IPS-20b (cell line): ENCODE data around the gene ZNF618.
"Not testable (repeated sequence)": the region's sequence is repeated elsewhere in the genome, so short reads cannot be mapped to it uniquely, and the experiment has no call there.

ENCODE experiments used
- H3K27ac ChIP-seq: one replicate; pipeline ENCODE4 v1.5.1; 2013; ENCODE audit warnings: low read length
- H3K27me3 ChIP-seq: 2 replicates; pipeline ENCODE4 v1.6.1; 2013; ENCODE audit warnings: mild to moderate bottlenecking, low read length, inconsistent platforms; ENCODE audit not compliant: insufficient read depth
- H3K36me3 ChIP-seq: 2 replicates; pipeline ENCODE4 v1.6.1; 2013; ENCODE audit warnings: low read depth, mild to moderate bottlenecking, inconsistent platforms, low read length, moderate library complexity; ENCODE audit not compliant: insufficient read depth
- H3K4me1 ChIP-seq: 2 replicates; pipeline ENCODE4 v1.6.1; 2013; ENCODE audit warnings: mild to moderate bottlenecking, control low read depth, inconsistent platforms, low read length, moderate library complexity; ENCODE audit not compliant: insufficient read depth
- H3K4me3 ChIP-seq: 2 replicates; pipeline ENCODE4 v1.5.1; 2013; ENCODE audit warnings: mild to moderate bottlenecking, low read length, inconsistent platforms
- H3K9ac ChIP-seq: 2 replicates; pipeline ENCODE4 v1.6.1; 2013; ENCODE audit warnings: low read depth, mild to moderate bottlenecking, inconsistent platforms, low read length, moderate library complexity
- H3K9me3 ChIP-seq: 2 replicates; pipeline ENCODE4 v1.6.1; 2013; ENCODE audit warnings: mild to moderate bottlenecking, low read depth, low read length, inconsistent platforms; ENCODE audit not compliant: insufficient read depth

Gene ZNF618

DNA sequence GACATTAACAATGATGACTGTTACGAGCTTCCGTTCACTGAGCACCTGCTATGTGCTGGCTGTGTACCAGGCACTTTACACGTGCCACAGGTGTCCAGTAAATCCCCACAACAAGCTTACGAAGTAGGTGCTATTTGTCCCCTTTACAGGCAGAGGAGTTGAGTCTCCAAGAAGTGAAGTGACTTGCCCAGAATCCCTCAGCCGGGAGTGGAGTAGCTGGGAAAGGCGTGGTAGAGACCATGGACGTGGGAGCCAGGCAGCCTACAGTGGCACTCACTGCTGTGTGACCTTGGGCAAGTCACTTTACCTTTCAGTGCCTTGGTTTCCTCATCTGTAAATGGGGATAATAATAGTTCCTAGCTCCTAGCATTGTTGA, 202.7 kb downstream of the ZNF618 start:
- H3K27ac ChIP-seq = no peak overlapping the region
- H3K9ac ChIP-seq = no peak overlapping the region
- no peak overlapping the region for H3K4me3 ChIP-seq
- no peaks in the 10 kb centered on the region for H3K4me1 ChIP-seq
- H3K27me3 ChIP-seq = peaks cover 16% of the 10 kb centered on the region
- no peaks in the 10 kb centered on the region for H3K9me3 ChIP-seq
- no peaks in the 10 kb centered on the region for H3K36me3 ChIP-seq

DNA sequence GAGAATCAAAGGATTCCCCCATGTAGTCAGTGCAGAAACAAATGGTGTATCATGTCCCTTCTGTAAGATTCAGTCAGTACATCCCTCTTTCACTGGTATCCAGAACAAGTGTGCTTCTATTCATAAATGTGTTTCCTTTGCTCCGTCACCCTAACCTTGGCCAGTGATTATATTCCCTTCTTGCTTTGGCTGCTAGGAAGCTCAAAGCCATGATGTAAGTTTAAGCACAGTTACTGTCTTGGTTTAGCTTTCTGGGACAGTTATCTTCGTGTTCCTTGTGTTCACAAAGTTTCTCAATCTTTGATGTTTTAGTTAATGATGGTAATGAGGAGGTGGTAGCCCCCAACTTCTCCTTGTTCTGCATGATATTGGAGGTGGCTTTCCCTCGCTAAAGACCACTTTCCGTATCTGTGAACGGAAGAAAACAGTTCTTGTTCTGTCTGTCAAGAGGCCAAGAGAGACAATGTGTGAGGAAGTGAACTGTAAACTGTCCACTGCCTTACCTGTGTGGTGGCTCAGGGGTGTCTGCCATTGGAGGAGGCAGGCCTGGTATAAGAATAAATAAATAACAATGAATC, 204.2 kb downstream of the ZNF618 start:
- Histone ChIP-seq H3K36me3 (no peaks in the 10 kb centered on the region), H3K9me3 (no peaks in the 10 kb centered on the region), H3K27ac (no peak overlapping the region), H3K27me3 (peaks cover 16% of the 10 kb centered on the region), H3K9ac (no peak overlapping the region), H3K4me1 (no peaks in the 10 kb centered on the region), H3K4me3 (no peak overlapping the region)

DNA sequence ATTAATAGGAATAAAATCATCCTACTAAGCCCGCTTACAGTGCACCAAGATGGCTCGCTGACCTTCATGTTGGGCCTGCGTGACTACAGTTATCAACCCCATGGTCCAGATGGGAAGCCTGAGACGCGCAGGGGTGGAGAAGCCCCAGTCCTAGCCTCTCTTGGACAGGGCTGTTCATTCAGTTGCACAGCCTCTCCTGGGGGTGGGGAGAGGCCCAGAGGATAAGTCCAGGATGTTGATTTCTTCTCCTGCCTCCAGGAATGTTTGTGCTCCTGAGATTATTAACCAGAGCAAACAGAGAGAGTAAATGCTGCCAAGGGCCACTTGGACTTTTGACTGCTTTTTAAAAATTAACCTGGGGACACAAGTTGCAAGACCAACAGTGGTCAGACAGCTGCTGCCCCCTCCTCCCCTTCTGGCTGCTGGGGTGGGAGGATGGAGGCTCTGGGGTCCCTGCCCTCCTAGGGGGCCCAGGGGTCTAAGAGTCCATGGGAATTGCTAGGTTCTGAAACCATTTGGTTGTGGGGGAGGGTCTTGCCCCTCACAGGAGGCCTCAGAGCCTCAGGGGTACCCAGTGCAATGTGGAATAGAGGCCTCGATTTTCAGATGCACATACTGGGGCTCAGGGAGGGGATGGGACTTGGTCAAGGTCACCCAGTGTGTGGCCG, 204.8 kb downstream of the ZNF618 start:
- Histone ChIP-seq H3K4me1 (no peaks in the 10 kb centered on the region), H3K9ac (no peak overlapping the region), H3K27me3 (peaks cover 11% of the 10 kb centered on the region), H3K4me3 (no peak overlapping the region), H3K9me3 (no peaks in the 10 kb centered on the region), H3K27ac (no peak overlapping the region), H3K36me3 (no peaks in the 10 kb centered on the region)

DNA sequence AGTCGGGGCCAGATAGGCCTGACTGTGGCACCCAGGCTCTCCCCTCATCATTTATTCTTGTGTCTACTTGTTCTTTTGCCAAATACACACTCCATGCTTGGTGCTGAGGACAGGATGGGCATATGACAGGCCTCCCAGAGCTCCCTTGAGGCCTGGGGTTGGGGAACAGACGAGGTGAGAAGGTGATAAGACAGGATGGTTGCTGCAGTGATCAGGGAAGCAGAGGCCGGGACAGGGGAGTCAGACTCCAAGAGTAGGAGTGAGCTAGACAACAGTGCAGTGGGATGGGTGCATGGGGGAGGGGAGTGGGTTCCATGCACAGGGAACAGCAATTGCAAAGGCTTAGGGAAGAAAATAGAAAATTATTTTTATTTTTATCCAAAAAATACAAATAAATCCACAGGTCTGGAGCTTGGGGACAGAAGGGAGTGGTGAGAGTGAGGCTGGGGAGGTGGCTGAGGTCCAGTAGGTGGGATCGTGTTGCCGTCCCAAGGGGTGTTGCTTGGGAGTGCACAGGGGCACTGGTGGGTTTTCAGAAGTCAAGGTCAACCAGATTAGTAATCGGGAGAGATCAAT, 205.4 kb downstream of the ZNF618 start:
- Histone ChIP-seq H3K4me1 (no peaks in the 10 kb centered on the region), H3K27ac (no peak overlapping the region), H3K27me3 (peaks cover 5% of the 10 kb centered on the region; the same call in 1 of the 2 replicates), H3K4me3 (no peak overlapping the region), H3K36me3 (no peaks in the 10 kb centered on the region), H3K9ac (no peak overlapping the region), H3K9me3 (no peaks in the 10 kb centered on the region)

DNA sequence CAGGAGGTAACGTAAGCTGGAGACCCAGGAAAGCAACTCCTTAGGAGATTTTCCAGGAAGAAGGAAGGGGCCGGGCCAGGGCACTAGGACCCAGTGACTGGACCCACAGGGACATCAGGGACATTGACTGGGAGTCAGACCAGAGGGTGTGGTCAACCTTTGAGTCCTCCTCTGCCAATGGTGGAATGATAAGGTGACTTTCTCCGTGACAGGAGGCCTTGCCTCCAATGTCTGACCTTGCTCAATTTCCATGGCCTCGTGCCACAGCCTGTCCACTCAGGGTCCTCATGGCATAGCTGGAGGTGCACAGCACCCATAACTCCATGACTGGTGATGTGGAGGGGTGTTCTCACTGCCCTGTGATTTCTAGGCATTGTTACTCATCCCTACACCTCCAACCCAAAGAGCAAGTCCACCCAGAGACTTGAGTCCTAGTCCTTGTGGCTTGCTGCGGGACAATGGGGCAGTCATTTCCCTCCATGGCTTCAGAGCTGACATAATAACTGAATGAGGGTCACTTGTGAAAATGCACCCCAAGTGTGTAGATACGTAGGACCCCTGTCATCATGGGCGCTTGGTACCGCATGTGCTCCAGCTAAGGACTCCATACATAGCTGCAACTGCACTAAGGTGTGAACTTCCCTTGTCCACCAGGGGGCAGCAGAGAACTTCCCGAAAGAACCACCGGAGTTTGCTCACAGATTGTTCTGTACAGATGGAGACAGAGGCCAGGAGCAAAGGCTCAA, 206.1 kb downstream of the ZNF618 start:
- Histone ChIP-seq H3K4me1 (no peaks in the 10 kb centered on the region), H3K9ac (no peak overlapping the region), H3K36me3 (no peaks in the 10 kb centered on the region), H3K27ac (no peak overlapping the region), H3K27me3 (peaks cover 5% of the 10 kb centered on the region; the same call in 1 of the 2 replicates), H3K9me3 (no peaks in the 10 kb centered on the region), H3K4me3 (no peak overlapping the region)

DNA sequence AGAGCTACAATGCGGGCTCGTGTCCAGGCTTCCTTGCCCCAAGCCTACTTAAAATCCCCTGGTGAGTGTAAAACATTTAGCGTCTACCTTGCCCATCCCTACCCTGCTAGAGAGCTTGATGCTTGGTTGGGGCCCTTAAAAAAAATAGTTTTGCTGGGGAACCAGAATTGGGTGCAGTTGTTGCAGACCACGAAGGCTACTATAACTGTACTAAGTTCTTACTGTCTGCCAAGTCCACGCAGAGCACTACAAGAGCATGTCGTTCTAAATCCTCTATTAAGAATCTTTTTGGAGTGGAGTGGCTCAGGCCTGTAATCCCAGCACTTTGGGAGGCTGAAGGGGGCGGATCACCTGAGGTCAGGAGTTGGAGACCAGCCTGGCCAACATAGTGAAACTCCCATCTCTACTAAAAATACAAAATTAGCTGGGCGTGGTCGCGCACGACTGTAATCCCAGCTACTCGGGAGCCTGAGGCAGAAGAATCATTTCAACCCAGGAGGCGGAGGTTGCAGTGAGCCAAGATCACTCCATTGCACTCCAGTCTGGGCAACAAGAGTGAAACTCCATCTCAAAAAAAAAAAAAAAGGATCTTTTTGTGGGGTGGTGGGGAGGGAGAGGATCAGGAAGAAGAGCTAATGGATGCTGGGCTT, 206.8 kb downstream of the ZNF618 start:
- not testable (repeated sequence) for H3K4me1 ChIP-seq, H3K9me3 ChIP-seq, H3K9ac ChIP-seq, H3K36me3 ChIP-seq, H3K27me3 ChIP-seq, H3K27ac ChIP-seq, H3K4me3 ChIP-seq

DNA sequence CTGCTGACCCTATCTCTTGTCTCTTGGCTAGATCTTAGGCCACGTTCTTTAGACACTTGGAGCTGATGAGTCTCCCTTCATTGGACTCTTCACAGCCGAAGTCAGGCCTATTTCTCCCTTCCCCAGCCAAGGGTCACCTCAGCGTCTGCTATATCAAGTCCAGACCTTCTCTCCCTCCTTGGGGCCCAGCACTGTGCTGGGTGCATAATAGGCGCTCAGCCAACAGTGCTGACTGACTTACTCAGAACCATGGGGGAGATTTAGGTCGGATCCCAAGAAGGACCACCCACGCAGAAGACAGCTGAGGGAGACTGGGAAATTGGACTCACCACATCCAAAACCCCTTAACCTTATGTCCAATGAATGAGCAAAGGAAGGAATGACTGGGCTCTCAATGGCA, 207.6 kb downstream of the ZNF618 start:
- H3K27ac ChIP-seq = no peak overlapping the region

DNA sequence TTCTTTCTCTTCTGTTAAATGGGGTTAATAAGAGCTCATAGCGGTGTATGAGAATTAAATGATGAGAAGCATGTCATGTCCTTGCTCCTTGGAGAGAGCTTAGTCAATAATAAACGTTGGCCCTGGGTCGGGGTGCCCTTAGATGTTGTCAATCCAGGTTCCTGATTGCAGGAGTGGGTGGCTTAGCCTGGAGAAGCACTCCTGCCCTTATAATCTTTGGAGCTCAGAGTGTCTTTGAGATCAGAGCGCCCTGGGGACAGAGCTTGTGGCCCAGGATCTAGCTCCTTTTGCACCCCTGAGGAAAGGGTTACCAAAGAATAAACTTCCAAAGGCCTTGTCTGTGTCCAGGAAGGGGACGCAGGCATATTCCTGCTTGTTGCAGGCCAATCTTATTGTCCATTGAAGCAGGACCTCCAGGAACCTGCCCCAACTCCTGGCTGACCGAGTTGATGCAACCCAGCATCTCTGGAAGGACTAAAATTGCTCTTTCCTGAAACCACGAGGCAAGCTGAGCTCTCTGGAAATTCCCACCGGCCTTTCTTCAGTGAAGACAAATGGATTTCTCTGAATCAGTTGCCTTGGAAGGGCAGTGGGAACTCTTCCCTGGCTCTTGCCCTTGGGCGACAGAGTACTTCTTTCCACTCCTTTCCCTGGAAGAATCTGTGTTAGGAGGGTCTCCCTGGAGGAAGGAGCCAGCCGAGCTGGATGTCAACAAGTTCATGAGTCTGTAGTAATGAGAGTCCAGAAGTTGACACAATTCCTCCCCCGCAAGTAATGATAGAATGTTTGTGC, 208.4 kb downstream of the ZNF618 start:
- no peak overlapping the region for H3K9ac ChIP-seq
- no peaks in the 10 kb centered on the region for H3K9me3 ChIP-seq
- no peaks in the 10 kb centered on the region for H3K4me1 ChIP-seq
- H3K36me3 ChIP-seq = no peaks in the 10 kb centered on the region
- H3K27me3 ChIP-seq = peaks cover 5% of the 10 kb centered on the region; the same call in 1 of the 2 replicates
- no peak overlapping the region for H3K27ac ChIP-seq
- no peak overlapping the region for H3K4me3 ChIP-seq

More for the DNA sequence above, 207.6 kb downstream of the ZNF618 start:
- Histone ChIP-seq H3K9ac (no peak overlapping the region; the same call in 1 of the 2 replicates), H3K9me3 (no peaks in the 10 kb centered on the region), H3K27me3 (peaks cover 5% of the 10 kb centered on the region; the same call in 1 of the 2 replicates), H3K4me1 (no peaks in the 10 kb centered on the region), H3K4me3 (no peak overlapping the region), H3K36me3 (no peaks in the 10 kb centered on the region)

DNA sequence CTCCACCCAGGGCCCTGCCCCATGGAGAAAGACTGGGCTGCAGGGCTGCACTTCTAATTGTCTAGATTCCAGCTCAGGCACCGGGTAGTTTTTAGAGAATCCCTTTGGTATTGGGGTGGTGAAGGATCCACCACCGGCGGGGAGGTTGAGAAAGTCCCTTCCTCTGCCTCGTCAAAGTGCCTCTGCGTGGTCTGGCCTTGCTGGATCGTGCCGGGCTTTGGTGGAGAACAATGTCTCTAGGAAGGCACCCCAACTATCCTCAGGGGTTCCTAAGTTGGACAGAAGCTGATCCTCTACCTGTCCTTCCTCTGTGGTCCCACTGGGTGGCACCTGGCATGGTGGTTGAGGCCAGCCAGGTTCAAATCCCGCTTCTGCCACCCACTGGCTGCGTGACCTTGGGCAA, 209.3 kb downstream of the ZNF618 start:
- Histone ChIP-seq H3K36me3 (no peaks in the 10 kb centered on the region), H3K27ac (no peak overlapping the region), H3K27me3 (peaks cover 5% of the 10 kb centered on the region; the same call in 1 of the 2 replicates)

DNA sequence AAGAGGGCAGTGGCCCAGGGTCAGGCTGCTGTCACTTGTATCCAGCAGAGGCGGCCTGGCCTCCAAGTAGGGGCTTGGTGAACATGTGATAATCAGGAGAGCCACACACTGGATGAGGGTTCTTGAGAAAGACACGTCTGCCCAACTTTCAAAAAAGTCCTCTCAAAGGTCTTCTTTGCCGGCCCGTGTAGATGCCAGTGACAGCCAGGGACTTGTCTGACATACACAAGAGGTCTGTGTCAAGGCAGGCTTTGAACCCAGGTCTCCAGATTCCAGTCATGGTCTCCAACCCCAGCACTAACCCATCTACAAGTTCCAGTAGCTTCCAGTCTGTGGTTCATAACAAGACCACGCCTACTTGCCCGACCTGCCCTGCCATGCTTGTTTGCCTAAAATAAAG, 209.9 kb downstream of the ZNF618 start:
- Histone ChIP-seq H3K4me3 (no peak overlapping the region), H3K27me3 (peaks cover 5% of the 10 kb centered on the region; the same call in 1 of the 2 replicates), H3K36me3 (no peaks in the 10 kb centered on the region), H3K9ac (no peak overlapping the region), H3K4me1 (no peaks in the 10 kb centered on the region), H3K9me3 (no peaks in the 10 kb centered on the region), H3K27ac (no peak overlapping the region)

More for the DNA sequence above, 209.3 kb downstream of the ZNF618 start:
- Histone ChIP-seq H3K9me3 (no peaks in the 10 kb centered on the region), H3K9ac (no peak overlapping the region), H3K4me1 (no peaks in the 10 kb centered on the region), H3K4me3 (no peak overlapping the region)

DNA sequence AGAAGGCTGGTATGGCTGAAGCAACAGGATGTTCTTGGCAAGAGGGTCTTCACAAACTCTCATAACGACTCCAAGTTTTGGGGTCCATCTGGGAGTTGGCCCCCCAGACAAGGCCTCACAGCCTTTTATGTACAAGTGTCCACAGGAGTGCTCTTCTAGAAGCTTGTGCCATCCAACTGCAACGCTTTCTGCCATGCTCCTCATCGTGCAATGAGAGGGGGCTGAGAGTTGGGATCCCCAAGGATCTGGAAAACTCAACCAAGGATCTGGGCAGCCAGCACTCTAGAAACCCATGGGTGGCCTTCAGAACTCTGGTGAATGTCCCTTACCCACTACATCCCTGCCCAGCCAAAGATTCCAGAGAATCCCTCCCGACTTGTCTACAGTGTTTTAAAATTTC, 210.5 kb downstream of the ZNF618 start:
- H3K4me1 ChIP-seq = no peaks in the 10 kb centered on the region
- peaks cover 5% of the 10 kb centered on the region; the same call in 1 of the 2 replicates for H3K27me3 ChIP-seq
- H3K36me3 ChIP-seq = no peaks in the 10 kb centered on the region
- H3K9ac ChIP-seq = no peak overlapping the region
- no peak overlapping the region for H3K27ac ChIP-seq
- H3K9me3 ChIP-seq = no peaks in the 10 kb centered on the region
- H3K4me3 ChIP-seq = no peak overlapping the region
